Measurements from ENCODE around the gene SHLD2.
"Not testable (repeated sequence)": the region's sequence is repeated elsewhere in the genome, so short reads cannot be mapped to it uniquely, and the experiment has no call there.

The SHLD2 gene

DNA sequence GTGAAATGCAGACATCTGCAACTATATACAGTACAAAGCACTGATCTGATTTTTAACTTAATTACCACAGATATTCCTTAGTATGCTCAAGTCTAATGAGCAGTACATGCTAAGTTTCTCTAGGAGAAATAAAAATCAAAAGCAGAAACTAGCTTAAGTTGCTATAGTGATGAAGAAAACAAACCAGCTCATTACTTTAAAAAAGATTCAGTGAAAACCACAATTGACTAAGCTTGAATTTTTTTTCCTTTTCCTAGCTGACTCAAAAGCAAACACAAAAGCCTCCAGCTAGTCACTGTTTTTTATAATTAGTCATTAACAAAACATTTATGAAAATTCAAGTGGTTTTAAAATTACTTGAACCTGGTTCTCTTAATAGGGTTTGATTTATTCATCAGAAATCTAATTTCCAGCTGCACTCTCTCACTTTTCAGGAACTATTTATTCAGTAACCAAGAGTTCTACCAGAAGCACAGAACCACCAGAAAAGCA lies 10.7 kb upstream of the SHLD2 start:
- DNase-seq: peak; percentile 79

- DNase-seq: no peak
These were observed 9.5 kb upstream of the SHLD2 start for GRCh38 chr10:87085537-87085936.

DNA sequence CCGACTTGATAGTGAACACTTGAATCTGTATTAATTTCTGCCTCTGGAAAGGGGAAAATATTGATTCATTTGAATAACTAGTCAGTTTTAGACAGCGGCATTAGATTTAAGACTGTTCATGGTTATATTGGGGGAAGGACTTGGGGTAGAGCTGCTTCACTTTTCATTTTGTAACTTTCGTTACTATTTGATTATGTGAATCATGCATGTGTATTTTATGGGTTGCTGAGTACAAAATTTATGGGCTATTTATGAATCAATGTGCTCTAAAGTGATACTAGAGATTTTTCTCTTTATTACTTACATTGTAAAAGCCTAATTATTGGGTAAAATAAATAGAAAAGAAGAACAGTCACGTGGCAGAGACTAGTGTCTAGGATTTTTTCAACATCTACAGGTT lies 5.3 kb upstream of the SHLD2 start:
- DNase-seq: no peak

DNA sequence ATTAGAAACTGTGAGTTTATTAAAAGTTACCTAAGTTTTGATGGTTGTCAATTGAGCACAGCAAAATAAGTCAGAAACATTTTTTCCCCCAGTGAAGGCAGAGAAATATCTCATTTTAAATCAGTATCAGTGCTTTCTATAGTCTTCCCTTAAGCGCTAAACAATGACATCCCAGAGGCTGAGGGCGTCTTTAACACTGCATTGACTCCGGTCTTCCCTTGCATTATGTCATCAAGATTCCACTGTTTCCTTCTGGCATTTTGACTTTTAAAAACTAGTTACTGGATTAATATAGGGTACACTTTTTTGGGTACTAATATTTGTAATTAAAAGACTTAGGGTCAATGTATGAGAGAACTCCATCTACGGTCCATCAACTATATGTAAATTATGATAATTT lies 4.2 kb upstream of the SHLD2 start:
- no peak for DNase-seq

DNA sequence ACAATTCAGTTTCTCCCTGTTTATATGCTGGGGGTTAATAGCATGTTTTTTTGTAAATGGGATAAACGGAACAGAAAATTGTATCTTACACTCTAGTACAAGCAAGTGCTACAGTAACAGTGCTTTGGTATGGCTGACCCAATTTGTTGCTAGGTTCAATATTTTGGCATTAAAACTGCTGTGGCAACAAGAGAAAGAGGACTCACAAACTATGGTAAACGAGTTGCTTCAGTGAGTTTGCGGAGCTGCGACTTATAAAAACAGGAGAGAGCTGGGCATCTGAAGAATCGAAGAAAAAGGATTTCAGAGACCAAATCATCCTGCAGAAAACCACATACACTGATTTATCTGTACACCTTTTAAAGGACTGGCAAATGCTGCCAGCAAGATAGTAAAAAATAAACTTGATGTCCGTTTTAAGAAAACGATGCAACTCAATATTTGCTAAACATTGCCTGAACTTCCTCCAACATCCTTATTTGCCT lies 2.6 kb upstream of the SHLD2 start:
- no peak for DNase-seq

DNA sequence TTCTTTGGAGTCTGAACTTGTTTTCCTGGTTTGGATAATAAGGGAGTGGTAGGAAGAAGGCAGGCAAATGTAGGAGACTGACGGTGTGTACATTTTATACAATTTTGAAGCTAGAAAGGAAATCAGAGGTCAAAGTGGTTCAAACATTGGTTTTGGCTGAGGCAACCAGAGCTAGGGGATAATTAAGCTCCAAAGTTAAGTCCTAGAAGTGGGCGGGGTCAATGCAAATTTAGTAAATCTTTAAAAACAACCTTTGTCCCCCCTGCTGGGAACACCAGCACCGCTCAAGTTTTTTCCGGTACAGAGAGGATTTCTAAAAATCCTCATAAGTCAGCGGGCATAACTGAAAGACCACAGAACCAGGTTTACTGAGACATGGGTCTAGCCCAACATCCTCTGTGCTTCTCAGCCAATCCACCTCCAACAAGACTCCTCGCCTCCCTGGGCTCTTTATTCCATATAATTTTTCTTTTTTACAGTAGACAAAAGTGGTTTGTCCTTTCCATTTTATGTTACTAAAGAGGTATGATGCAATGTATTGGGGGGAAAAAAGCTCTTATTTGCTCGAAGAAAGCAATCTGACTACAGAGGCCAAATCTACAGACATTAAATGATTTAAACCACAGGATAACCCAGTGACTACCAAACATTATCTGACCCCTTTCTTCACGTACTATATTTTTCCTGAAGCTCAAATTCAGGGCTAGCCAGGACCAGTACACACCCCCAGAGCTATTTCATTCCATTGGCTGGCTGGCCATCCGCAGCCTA lies 2.0 kb upstream of the SHLD2 start:
- peak; percentile 12 for DNase-seq

GRCh38 chr10:87093632-87094372 lies 1.2 kb upstream of the SHLD2 start:
- peak; percentile 48 for DNase-seq

DNA sequence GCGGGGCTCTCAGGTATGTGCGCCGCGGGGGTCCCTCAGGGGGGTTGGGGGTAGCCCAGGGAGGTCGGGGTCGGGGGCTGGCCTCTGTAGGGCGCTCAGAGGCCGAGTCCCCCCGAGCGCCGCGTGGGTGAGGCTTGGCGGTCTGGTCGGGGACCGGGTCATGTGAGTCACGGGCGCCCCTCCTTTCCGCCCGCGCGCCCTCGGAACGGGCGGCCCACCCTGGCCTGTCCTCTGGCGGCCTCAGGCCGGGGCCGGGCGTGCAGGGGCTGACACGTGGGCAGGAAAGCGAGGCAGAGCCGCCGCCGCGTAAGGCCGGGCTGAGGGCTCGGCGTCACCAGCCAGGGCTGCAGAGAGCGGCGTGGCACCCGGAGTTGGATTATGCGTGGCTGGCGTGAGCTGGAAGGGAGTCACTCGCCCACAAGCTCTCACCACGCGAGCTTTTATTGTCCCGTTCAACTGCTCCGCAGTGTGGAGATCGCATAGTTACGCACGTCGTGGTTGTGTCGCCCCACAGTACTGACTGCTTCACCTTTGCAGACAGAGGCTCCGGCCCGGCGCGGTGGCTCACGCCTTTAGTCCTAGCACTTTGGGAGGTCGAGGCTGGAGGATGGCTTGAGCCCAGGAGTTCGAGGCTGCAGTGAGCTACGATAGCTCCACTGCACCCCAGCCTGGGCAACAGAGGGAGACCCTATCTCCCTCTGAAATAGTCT lies 385 bp downstream of the SHLD2 start:
- DNase-seq: peak; percentile 86

DNA sequence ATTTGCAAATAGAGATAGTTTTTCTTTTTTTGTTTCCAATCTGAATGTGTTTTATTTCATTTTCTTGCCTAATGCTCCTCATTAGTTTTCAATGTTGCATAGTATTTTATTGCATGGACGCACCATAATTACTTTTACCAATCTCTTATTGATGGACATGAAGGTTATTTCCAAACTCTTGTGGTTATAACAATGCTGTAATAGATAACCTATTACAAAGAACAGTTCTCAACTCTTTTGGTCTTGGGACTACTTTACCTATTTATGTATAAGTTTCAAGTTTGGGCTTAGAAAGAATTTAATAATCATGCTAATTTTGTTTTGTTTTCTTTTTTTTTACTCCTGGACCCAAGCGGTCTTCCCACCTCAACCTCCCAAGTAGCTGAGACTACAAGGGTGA lies 7.0 kb downstream of the SHLD2 start:
- no peak for DNase-seq

GRCh38 chr10:87104727-87105126 lies 9.7 kb downstream of the SHLD2 start:
- DNase-seq: not testable (repeated sequence)

DNA sequence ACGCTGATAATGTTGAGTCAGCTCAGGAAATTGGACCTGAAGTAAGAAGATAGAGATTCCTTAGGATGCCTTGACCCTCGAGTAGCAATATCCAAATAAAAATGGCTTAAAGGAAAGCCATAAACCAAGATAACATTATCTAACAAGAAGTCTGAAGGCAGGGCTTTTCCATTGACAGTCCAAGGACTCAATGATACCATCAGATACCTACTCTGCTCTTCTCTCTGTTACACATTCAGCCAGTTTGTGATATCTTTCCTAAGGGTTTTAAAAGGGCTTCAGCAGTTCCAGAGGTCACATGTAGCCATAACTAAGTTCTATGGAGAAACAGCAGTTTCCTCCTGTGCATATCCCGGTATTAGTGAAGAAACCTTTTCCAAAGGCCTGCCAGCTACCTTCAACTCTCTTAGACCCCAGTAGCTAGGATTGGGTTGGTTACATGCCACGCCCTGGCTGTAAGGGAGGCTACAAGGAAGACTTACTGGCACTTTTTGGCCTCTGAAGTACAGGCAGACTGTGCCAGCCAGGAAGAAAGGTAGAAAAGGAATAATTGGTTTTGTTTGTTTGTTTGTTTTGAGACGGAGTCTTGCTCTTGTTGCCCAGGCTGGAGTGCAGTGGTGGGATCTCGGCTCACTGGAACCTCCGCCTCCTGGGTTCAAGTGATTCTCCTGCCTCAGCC lies 10.6 kb downstream of the SHLD2 start:
- DNase-seq: no peak

DNA sequence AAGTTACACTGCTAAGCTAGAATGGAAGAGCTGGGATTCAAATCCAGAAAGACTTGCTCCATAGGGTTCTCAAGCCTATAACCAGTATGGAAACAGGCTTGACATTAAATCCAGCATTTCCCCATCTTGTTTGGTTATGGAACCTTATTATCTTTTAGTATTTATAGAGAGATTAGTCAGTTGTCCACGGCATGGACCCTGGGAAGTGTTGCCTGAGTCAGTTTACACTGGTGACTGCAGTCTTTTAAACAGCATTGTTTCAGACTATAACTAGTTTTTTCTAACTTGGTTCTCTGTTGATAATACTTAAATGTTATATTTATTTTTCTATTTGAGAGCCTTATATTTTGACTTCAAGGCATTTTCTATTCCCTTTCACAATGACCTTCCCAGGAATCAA lies 23.1 kb downstream of the SHLD2 start:
- DNase-seq: not testable (repeated sequence)

DNA sequence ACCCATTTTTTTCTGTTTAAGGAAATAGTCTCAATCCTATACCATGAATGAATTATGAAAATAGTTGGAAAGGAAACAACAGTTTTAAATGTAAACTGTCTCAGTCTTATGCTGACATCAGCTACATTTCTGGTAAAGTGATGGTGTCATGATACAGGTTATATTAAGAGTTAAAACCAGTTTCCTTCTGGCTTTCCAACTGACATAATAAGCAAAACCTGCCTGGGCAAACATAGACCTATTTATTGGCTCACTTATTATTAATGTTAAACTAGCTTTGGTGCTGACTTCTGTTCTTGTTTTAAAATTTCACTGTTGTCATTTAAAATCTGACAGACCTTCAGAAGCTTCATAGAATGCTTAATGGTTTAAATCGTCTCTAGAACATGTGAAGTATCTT lies 24.0 kb downstream of the SHLD2 start:
- not testable (repeated sequence) for DNase-seq

DNA sequence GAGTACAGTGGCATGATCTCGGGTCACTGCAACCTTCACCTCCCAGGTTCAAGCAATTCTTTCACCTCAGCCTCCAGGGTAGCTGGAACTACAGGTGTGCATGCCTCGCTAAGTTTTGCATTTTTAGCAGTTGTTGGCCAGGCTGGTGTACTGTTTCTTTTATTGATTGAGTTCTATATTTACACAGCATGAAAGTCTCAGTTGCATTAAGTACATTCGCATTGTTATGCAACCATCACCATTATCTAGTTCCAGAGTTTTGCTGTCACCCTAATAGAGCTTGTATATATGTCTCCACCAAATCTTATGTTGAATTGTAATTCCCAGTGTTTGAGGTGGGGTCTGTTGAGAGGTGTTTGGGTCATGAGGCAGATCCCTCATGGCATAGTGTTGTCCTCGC lies 28.3 kb downstream of the SHLD2 start:
- DNase-seq: not testable (repeated sequence)

GRCh38 chr10:87127048-87127447 lies 32.0 kb downstream of the SHLD2 start:
- DNase-seq: not testable (repeated sequence)

DNA sequence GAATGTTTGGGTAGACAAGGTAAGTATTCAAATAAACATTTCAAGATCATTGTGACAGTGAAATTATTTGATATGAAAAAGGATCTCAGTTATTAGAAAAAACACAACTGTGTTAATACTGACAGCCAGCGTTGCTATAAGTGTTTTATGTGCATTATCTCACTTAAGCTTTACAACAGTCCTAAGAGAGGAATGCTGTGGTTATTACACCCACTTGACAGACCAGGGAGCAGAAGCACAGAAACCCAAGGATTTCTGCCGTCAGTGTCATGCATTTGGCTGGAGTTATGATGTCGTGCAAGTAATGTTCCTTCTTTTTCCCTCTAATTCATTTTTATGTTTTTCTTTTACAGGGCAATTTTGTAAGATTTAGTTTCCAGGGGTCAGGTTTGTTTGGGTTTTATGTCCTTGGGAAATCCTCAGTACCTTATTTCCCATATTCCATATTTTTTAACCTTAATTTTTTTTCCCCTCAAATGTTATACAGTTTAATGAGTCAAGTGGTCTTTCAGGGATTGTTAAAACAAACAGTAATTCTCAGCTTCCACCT lies 32.7 kb downstream of the SHLD2 start:
- not testable (repeated sequence) for DNase-seq

DNA sequence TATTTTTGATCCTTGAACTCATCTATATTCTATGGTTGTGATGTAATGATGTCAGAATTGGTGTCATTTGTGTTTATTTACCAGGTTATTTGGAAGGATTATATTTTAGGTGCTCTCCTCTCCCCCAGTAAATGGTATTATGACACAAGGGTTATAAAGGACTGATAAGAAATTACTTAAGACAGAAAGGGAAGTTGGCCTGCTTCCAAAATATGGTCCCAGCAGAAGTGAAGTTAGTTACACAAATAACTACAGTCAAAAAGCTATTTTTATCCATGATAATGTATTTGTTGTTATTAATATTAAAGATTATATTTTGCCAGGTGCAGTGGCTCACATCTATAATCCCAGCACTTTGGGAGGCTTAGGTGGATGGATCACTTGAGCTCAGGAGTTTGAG lies 37.2 kb downstream of the SHLD2 start:
- peak; percentile 73 for DNase-seq

- DNase-seq: not testable (repeated sequence)
These were observed 38.9 kb downstream of the SHLD2 start for GRCh38 chr10:87133936-87134335.

DNA sequence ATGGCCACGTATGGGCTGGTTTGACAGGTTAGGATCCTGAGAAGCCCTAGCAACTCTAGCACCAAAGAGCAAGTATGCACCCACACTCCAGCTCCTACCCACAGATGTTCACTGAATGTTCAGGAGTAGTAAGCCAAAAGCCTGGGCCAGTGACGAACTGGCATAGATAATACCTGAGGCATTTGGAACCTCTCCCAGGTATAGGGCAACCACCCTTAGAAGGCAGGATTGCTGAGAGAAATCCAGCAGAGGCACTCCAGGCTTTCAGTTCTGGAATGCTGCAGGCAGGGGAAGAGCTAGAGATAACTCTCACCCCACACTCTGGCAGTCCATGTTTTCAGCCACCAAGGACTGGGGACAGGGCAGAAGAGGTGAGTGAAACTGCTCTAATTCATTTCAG lies 39.4 kb downstream of the SHLD2 start:
- not testable (repeated sequence) for DNase-seq

DNA sequence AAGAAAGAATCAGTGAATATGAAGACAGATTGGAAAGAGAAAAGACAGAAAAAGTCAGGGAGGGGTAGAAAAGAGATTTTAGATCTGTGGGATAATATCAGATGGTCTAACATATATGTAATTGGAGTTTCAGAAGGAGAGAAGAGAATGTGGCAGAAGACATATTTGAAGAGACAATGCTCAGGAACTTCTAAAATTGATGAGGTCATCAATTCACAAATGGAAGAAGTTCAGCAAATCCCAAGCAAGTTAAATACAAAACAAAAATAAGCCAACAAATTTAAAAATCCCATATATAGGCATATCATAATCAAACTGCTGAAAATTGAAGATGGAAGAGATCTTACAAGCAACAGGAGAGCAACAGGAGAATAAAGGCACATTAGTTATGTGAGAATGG lies 42.5 kb downstream of the SHLD2 start:
- DNase-seq: not testable (repeated sequence)

DNA sequence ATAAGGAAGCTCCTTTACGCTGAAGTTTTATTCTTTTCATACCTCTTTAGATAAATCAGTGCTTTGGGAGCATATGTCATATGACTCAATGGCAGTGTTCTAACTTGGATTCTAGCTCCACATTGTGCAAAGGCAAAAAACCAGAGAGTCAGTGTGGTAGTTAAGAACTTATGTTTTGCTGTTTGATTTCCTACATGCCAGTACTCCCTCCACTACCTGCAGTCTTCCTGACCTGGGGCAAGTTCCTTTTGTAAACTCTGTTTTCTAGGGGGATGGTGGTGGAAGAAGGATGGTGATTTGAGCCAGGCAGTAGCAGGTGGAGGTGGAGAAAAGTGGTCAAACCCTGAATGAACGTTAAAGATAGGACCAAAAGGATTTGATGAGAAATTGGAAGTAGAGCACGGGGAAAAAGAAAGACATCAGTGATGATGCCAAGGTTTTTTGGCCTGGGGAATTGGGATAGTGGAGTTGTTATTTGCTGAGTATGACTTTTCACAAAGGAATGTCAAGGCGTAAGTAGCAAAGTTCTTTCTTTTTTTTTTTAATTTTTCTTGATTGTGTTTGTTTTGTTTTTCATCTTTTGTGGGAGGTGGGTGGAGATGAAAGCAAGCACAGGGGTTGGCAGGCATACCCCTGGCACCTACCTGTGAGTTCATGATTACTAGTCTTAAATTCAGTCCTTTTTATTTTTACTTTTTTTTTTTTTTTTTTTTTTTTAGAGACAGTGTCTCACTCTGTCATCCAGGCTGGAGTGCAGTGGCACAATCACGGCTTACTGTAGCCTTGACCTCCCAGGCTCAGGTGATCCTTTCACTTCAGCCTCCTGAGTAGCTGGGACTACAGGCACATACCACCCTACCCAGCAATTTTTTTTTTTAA lies 47.5 kb downstream of the SHLD2 start:
- DNase-seq: not testable (repeated sequence)

DNA sequence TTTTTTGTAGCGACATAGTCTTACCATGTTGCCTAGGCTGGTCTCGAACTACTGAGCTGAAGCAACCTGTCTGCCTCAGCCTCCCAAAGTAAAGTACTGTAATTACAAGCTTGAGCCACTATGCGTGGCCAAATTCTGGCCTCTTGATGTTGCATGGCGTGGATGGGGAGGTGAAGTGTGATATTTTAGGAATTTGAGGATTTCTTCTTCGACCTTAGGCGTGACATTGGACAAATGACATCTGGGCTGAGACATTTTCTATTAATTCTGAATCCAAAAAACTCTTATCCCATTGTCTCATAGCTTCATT lies 48.1 kb downstream of the SHLD2 start:
- not testable (repeated sequence) for DNase-seq

Data from inflammatory macrophage treated with lipopolysaccharide for 4 hours (primary cell).